ENCODE measurements around the gene MAGEB5.
"Not testable (repeated sequence)": the region's sequence is repeated elsewhere in the genome, so short reads cannot be mapped to it uniquely, and the experiment has no call there.

The MAGEB5 gene

DNA sequence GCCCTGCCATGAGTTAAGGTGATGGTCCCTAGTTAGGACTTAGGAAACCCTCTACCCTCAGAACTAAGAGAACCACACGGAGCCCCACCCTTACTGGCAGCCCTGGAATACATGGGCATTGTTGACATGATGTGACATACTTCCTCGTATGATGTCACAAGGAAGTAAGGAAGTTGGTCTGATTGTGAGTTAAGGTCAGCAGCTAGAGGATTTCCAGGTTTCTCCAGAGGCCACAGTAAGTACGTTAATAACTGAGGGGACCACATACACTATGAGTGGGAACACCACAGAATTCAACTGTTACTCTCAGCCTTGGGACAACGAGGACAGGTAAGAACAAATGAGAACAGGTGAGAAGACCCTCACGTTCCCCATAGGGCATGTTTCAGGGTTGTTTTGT lies at the start of gene MAGEB5:
MAGEB5 (plus strand) TSS at position 301 of the 400 bp plus-strand sequence. CDS start 1,133 bp downstream, outside the sequence.
- DNase-seq = no peak

GRCh38 chrX:26192204-26192603 lies 23.8 kb upstream of the MAGEB5 start, which contains the start of gene MAGEB6:
Gene MAGEB6, plus strand, starts transcription at chrX:26192440. Its CDS starts 1,407 bp downstream, at chrX:26193847.
- DNase-seq = no peak

DNA sequence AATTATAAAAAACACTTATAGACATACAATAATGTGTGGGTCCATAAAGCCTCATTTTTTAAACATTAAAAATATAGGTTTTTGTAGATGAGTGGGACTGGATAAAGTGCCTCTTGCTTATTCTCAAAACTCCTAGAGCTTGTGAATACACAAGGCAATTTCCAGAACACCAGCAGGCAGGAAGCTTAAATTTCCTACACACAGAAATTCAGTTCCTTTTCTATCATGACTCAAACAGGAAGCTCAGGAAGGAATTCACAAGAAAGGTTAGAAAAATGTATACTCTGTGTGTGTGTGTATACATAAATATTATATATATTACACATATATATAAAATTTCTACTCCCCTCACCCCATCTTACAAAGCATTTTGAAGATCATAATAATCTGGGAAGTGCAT lies 12.4 kb upstream of the MAGEB5 start:
- DNase-seq = no peak

- DNase-seq = not testable (repeated sequence)
Observed at GRCh38 chrX:26204717-26205116, 11.3 kb upstream of the MAGEB5 start.

DNA sequence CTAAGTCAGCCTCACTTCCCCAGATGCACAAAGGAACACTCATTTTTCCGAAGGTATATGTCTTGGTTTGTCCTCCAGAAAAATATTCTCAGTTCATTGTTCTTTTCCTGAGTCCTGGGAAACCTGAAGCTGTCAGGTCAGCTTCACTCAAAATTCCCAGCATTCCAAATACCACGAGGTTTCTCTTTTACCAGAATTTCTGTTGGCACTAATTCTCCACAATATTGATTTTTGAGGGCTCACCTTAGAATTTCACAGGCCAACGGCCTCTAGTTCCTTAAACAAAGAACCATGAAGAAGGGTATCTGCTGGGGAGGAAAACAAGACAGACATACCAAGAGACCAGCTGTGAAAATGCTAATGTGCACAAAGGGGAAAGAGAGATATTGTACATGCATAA lies 8.0 kb upstream of the MAGEB5 start:
- no peak for DNase-seq

- DNase-seq = no peak
Observed at GRCh38 chrX:26219351-26219750, 3.4 kb downstream of the MAGEB5 start.

GRCh38 chrX:26234177-26234576 lies 18.2 kb downstream of the MAGEB5 start:
- no peak for DNase-seq

- no peak for DNase-seq
Observed at GRCh38 chrX:26253526-26253925, 37.6 kb downstream of the MAGEB5 start.

- no peak for DNase-seq
Observed at GRCh38 chrX:26254436-26254835, 38.5 kb downstream of the MAGEB5 start.

DNA sequence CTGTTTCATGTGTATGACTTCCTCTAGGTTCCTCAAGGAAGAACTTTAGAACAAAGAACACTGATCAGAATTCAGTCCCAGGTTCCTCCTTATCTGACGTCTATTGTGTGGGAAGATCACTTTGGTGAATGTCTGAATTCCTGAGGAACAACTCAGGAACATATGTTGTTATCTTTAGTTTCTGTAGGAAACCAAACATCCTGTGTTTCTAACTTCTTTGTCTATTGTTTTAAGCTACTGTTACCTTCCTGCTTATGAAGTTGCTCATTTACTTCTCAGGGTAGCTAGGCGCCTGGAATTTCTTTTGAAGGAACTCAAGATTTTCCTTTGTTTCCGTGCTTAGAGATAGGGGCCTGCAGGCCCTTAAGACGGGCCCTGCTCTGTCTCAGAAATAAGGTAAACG lies 46.2 kb downstream of the MAGEB5 start:
- DNase-seq = no peak

Data from SIG-M5 (cell line).